ENCODE results near the gene ZCCHC9. TPM values are rescaled to one million over a fixed set of nuclear protein-coding genes. Genes with fewer than 3 reads are reported as not detected.

Gene ZCCHC9
- total RNA-seq, 4 donors from 2014 or later = 23.1 to 28.5 (median 25.7) TPM

DNA sequence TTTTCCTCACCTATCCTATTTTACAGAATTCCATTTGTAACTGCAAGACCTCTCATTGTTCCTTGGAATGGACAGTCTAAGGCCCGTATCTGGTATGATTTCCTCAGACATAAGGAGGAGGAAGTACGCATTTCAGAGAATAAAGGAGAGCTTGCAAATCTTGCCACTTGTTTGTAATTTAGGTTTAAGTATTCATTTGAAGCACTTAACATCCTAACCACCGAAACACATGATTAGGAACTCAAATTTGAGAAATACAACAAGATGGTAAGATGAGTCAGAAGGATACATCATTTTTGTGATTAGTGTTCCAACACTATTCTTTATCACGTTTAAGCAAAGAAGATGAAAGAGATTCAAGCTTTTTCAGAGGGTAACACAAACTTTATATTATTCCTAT, 3.9 kb upstream of the ZCCHC9 start:
- TF ChIP-seq, protein P1, sequence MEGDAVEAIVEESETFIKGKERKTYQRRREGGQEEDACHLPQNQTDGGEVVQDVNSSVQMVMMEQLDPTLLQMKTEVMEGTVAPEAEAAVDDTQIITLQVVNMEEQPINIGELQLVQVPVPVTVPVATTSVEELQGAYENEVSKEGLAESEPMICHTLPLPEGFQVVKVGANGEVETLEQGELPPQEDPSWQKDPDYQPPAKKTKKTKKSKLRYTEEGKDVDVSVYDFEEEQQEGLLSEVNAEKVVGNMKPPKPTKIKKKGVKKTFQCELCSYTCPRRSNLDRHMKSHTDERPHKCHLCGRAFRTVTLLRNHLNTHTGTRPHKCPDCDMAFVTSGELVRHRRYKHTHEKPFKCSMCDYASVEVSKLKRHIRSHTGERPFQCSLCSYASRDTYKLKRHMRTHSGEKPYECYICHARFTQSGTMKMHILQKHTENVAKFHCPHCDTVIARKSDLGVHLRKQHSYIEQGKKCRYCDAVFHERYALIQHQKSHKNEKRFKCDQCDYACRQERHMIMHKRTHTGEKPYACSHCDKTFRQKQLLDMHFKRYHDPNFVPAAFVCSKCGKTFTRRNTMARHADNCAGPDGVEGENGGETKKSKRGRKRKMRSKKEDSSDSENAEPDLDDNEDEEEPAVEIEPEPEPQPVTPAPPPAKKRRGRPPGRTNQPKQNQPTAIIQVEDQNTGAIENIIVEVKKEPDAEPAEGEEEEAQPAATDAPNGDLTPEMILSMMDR (IDR thresholded peaks at IDR 0.05; ENCODE audit: low read depth) = no peak

DNA sequence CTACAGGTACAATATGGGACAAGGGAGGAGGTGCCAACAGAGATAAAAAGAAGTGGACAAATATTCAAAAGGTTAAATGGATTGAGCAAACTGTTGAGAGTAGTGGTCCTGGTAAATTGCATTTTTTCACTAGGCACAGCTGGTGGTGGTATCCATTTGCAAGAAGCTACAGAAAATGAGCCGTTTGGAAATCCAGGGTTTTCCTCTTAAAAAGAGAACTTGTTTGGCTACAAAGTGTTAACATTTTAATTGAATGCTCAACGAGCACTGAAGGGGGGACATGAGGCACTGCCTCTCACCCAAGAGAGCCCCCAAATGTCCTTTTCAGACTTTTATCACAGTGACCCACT, 491 bp upstream of the ZCCHC9 start:
- TF ChIP-seq, protein P1 (IDR thresholded peaks at IDR 0.05; ENCODE audit: low read depth) = no peak

DNA sequence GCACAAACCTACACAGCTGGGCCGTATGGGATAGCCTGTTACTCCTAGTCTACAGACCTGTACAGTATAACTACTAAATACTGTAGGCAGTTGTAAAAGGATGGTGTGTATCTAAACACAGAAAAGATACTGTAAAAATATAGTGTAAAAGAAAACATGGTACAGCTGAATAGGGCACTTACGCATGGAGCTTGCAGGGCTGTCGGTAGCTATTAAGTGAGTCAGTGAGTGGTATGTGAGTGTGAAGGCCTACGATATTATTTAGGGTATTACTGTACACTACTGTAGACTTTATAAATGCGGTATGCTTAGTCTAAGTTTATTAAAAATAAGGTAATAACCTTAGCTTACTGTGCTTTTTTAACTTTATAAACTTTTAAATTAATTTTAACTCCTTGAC, 1.2 kb downstream of the ZCCHC9 start:
- TF ChIP-seq, protein P1 (IDR thresholded peaks at IDR 0.05; ENCODE audit: low read depth) = no peak

DNA sequence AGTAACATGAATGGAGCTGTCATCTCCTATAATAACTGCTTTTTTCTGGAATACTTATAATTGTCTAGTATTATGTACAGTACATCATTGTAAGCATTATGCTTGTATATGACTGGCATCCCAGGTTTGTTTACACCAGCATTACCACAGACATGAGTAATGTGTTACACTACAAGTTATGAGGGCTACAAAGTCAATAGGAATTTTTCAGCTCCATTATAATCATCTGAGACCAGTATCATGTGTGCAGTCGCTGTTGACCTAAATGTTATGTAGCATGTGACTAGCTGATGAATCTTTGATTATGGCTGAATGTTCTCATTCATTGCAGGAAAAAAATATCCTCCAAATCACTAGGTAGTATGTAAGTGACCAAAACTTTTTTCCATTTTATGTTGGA, 2.2 kb downstream of the ZCCHC9 start:
- TF ChIP-seq, protein P1 (IDR thresholded peaks at IDR 0.05; ENCODE audit: low read depth) = no peak

DNA sequence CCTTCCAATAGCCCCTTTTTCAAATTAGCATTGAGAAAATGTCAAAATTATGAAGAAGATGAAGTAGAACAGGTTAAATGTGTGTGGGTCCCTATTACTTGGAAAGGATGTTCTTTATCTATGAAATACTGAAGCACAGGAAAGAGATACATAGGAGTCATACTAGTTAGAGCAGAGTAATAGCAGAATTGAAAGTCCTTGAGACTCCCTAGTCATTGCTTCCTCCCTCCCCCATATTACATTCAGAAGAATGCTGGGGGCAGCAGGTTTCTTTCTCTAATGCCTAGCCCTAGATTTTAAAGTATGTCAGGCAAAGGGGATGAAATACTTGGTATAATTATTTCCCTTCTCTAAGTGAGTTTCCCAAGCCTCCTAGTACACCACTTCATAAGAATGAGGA, 4.4 kb downstream of the ZCCHC9 start:
- TF ChIP-seq, protein P1 (IDR thresholded peaks at IDR 0.05; ENCODE audit: low read depth) = no peak

DNA sequence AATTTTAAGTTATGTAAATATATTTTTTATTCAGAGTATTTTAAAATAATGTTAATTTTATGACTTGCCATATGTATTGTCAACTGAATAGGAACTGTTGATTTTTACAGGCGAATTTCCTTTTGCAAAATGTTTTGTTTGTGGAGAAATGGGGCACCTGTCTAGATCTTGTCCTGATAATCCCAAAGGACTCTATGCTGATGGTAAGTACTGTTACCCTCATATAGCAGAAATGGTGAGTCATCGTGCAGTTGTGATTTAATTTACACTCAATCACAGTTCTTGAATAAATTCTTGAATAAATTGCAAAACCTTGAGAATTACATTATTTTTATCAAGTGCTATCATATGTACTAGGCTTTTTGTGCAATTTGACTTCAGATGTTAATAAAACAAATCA, 7.4 kb downstream of the ZCCHC9 start:
- TF ChIP-seq, protein P1 (IDR thresholded peaks at IDR 0.05; ENCODE audit: low read depth) = no peak

DNA sequence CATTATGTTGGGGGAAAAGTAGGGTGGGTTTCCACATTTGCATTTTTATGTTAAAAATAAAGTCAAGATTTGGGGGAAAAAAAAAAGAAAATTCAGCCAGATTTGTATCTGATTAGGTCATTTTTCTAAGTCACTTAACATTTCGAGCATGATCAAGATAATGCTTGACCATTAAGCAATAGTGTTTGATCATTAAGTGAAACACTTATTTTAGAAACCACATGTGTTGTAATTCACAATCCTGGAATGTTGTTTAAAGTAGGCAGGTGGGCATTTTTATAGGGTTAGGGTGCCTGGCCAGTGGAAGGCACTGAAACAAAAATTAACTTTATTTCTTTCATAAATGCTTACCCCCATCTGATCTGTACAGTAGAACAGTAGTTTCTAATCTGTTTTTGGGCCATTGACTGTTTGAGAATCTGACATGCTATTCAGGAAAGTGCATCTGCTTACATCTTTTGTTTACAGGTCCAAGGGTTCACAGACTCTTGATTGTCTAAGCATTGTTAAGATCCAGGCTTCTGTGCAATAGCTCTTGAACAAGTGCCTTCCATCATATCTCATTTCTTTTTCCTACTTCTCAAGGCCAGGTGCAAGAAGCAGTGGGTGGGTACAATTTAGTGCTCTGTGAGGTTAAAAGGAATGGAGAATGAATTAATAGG, 9.1 kb downstream of the ZCCHC9 start:
- TF ChIP-seq, protein P1 (IDR thresholded peaks at IDR 0.05; ENCODE audit: low read depth) = no peak
